ENCODE results near the gene MIA2.
"Not testable (repeated sequence)": the region's sequence is repeated elsewhere in the genome, so short reads cannot be mapped to it uniquely, and the experiment has no call there.

The MIA2 gene

GRCh38 chr14:39233680-39234326, at the start of gene MIA2:
TSS of gene MIA2 (plus strand) at chr14:39233915. CDS start at chr14:39234115, 200 bp downstream.
- DNase-seq (ENCODE audit: low spot score): no peak

- no peak for DNase-seq (ENCODE audit: low spot score)
Observed at GRCh38 chr14:39184628-39185255, 49.0 kb upstream of the MIA2 start.

- no peak for DNase-seq (ENCODE audit: low spot score)
Observed at GRCh38 chr14:39185256-39186049, 48.3 kb upstream of the MIA2 start.

GRCh38 chr14:39186941-39187525, 46.7 kb upstream of the MIA2 start:
- DNase-seq (ENCODE audit: low spot score): no peak

- DNase-seq (ENCODE audit: low spot score): no peak
Observed at GRCh38 chr14:39203659-39204606, 29.8 kb upstream of the MIA2 start.

- DNase-seq (ENCODE audit: low spot score): not testable (repeated sequence)
Observed at GRCh38 chr14:39207430-39207829, 26.3 kb upstream of the MIA2 start.

- DNase-seq (ENCODE audit: low spot score): no peak
Observed at GRCh38 chr14:39211109-39211741, 22.5 kb upstream of the MIA2 start.

GRCh38 chr14:39212034-39212433, 21.7 kb upstream of the MIA2 start:
- no peak for DNase-seq (ENCODE audit: low spot score)

- DNase-seq (ENCODE audit: low spot score): no peak
Observed at GRCh38 chr14:39212693-39213092, 21.0 kb upstream of the MIA2 start.

GRCh38 chr14:39217214-39217879, 16.4 kb upstream of the MIA2 start:
- DNase-seq (ENCODE audit: low spot score): no peak

GRCh38 chr14:39218171-39218769, 15.4 kb upstream of the MIA2 start:
- DNase-seq (ENCODE audit: low spot score): no peak

GRCh38 chr14:39219075-39219499, 14.6 kb upstream of the MIA2 start:
- DNase-seq (ENCODE audit: low spot score): no peak

GRCh38 chr14:39220473-39220872, 13.2 kb upstream of the MIA2 start:
- DNase-seq (ENCODE audit: low spot score): not testable (repeated sequence)

GRCh38 chr14:39228044-39228443, 5.7 kb upstream of the MIA2 start:
- no peak for DNase-seq (ENCODE audit: low spot score)

GRCh38 chr14:39228509-39229221, 5.0 kb upstream of the MIA2 start:
- no peak for DNase-seq (ENCODE audit: low spot score)

- no peak for DNase-seq (ENCODE audit: low spot score)
Observed at GRCh38 chr14:39229222-39229543, 4.5 kb upstream of the MIA2 start.

GRCh38 chr14:39229601-39230110, 4.1 kb upstream of the MIA2 start:
- no peak for DNase-seq (ENCODE audit: low spot score)

GRCh38 chr14:39230416-39231035, 3.2 kb upstream of the MIA2 start:
- DNase-seq (ENCODE audit: low spot score): no peak
